Fibroblast of lung (primary cell): ENCODE data around the gene C1GALT1C1. TPM values are rescaled to one million over a fixed set of nuclear protein-coding genes. Genes with fewer than 3 reads are reported as not detected.
A peak's percentile ranks its signal among the peaks of the same experiment; 100 is the strongest.

Experiments
- DNase-seq, 2 donors: peaks; one replicate each; pipeline versions ENCODE4 v3.0.0 to v3.0.0-alpha.2; 2010; ENCODE audit warnings: low read depth in 2 of 2
- H2AFZ ChIP-seq: 2 replicates; pipeline ENCODE4 v1.5.1; 2012; ENCODE audit warnings: low read length, control low read depth, inconsistent platforms
- H3K27ac ChIP-seq: 2 replicates; pipeline ENCODE4 v1.5.1; 2011; ENCODE audit warnings: low read length, control low read depth; ENCODE audit not compliant: insufficient read depth
- H3K27me3 ChIP-seq: 2 replicates; pipeline ENCODE4 v1.5.1; 2011; ENCODE audit warnings: mild to moderate bottlenecking, low read length; ENCODE audit not compliant: control insufficient read depth, insufficient read depth
- H3K36me3 ChIP-seq: 2 replicates; pipeline ENCODE4 v1.5.1; 2011; ENCODE audit warnings: low read length; ENCODE audit not compliant: control insufficient read depth, insufficient read depth
- H3K4me1 ChIP-seq: 2 replicates; pipeline ENCODE4 v1.5.1; 2011; ENCODE audit warnings: low read length; ENCODE audit not compliant: control insufficient read depth, insufficient read depth; ENCODE audit errors: extremely low read depth
- H3K4me2 ChIP-seq: 2 replicates; pipeline ENCODE4 v1.5.1; 2011; ENCODE audit warnings: low read length, control low read depth; ENCODE audit not compliant: insufficient read depth; ENCODE audit errors: extremely low read depth
- H3K4me3 ChIP-seq, 4 experiments: fragments of 200-600 bp in 1 of 4; sonication (generic) in 1 of 4; replicated peaks in 1 of 4; 2 replicates each; pipeline ENCODE4 v1.5.1; 2011 to 2016; ENCODE audit warnings: low read length in 4 of 4, low read depth in 3 of 4, mild to moderate bottlenecking in 3 of 4, control low read depth in 2 of 4, inconsistent platforms in 1 of 4, mixed read lengths in 1 of 4; ENCODE audit not compliant: insufficient read depth in 1 of 4; ENCODE audit errors: control extremely low read depth in 1 of 4
- H3K79me2 ChIP-seq: 2 replicates; pipeline ENCODE4 v1.5.1; 2012; ENCODE audit warnings: mild to moderate bottlenecking, low read length, inconsistent platforms; ENCODE audit not compliant: control insufficient read depth, insufficient read depth
- H3K9ac ChIP-seq: 2 replicates; pipeline ENCODE4 v1.5.1; 2011; ENCODE audit warnings: mild to moderate bottlenecking, low read length, control low read depth; ENCODE audit not compliant: insufficient read depth
- H3K9me3 ChIP-seq: 2 replicates; pipeline ENCODE4 v1.5.1; 2012; ENCODE audit warnings: low read depth, low read length; ENCODE audit not compliant: control insufficient read depth, insufficient read depth
- H4K20me1 ChIP-seq: 2 replicates; pipeline ENCODE4 v1.5.1; 2011; ENCODE audit warnings: low read length; ENCODE audit not compliant: control insufficient read depth, insufficient read depth; ENCODE audit errors: extremely low read depth
- CTCF ChIP-seq, 2 donors: IDR thresholded peaks in 1 of 2; conservative IDR thresholded peaks in 1 of 2; 1 replicate in 1 of 2; 2 replicates in 1 of 2; pipeline ENCODE4 v1.5.1; 2011 to 2012; ENCODE audit warnings: low read length in 2 of 2, control low read depth in 1 of 2, inconsistent platforms in 1 of 2, low read depth in 1 of 2, mild to moderate bottlenecking in 1 of 2
- EZH2 ChIP-seq: IDR thresholded peaks from 2 replicates; pipeline ENCODE4 v1.5.1; 2012; ENCODE audit warnings: low read length, control low read depth, mild to moderate bottlenecking; ENCODE audit errors: missing control alignments
- polyA plus RNA-seq, 2 donors: library from polyadenylated mRNA; depleted of rRNA in 1 of 2; stranded (reverse) in 1 of 2; unstranded in 1 of 2; fragments of >200 nt; gene quantifications; 2 replicates each; pipeline ENCODE4 v1.2.1, GENCODE V29; 2011 to 2012; ENCODE audit warnings: missing spikeins in 1 of 2
- total RNA-seq: library from RNA; depleted of rRNA; stranded (reverse); fragments of >200 nt; gene quantifications from 2 replicates; pipeline ENCODE4 v1.2.1, GENCODE V29; 2014

The C1GALT1C1 gene
- total and polyA plus RNA-seq, 2 donors (not counting 1 experiment from before 2014, with no cell fraction given), result 27.4 to 36.6 TPM

DNA sequence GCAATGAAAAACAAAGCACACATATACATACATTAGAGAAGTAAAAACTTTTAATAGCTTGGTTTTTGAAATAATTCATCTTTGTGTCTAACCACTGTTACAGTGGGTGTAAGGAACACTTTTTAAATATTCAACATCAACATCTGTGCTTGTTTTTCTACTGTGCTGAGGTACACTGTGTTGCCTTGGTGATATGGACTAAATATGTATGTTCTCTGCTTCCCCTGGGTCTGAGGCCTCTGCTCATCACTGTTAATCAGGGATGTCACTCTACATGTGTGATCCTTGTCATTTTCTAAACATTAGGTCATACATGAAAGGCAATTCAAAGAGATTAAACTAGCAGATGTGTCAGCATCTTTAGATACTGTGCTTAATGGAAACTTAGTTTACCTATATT is 15.0 kb downstream of the C1GALT1C1 start:
- Histone ChIP-seq H3K4me3 (no peak overlapping the region), H3K79me2 (no peaks in the 10 kb centered on the region), H3K4me1 (no peaks in the 10 kb centered on the region), H2AFZ (no peak overlapping the region), H3K9me3 (no peaks in the 10 kb centered on the region), H3K27me3 (no peaks in the 10 kb centered on the region), H3K36me3 (no peaks in the 10 kb centered on the region), H3K27ac (no peak overlapping the region), H4K20me1 (no peaks in the 10 kb centered on the region), H3K4me2 (no peak overlapping the region), H3K9ac (no peak overlapping the region)
- no peak for DNase-seq
- TF ChIP-seq EZH2 (no peak), CTCF (conservative IDR thresholded peaks at IDR 0.05 in 1 of 2, IDR thresholded peaks at IDR 0.05 in 1 of 2; ENCODE audit: low read depth in 1 of 2, low read length in 2 of 2) (no peak)

- Histone ChIP-seq H3K79me2 (no peaks in the 10 kb centered on the region), H3K36me3 (no peaks in the 10 kb centered on the region), H3K9ac (no peak overlapping the region), H4K20me1 (no peaks in the 10 kb centered on the region), H3K27me3 (no peaks in the 10 kb centered on the region), H3K27ac (no peak overlapping the region), H2AFZ (no peak overlapping the region), H3K4me2 (no peak overlapping the region), H3K4me1 (no peaks in the 10 kb centered on the region), H3K9me3 (no peaks in the 10 kb centered on the region), H3K4me3 (no peak overlapping the region)
- no peak for DNase-seq
- TF ChIP-seq EZH2, result no peak
Observed at GRCh38 chrX:120612086-120612485, 17.8 kb downstream of the C1GALT1C1 start.

GRCh38 chrX:120604361-120604782 is 25.5 kb downstream of the C1GALT1C1 start:
- Histone ChIP-seq H3K79me2 (peaks cover 15% of the 10 kb centered on the region), H3K4me2 (peak overlapping the region; percentile 34), H3K9me3 (no peaks in the 10 kb centered on the region), H4K20me1 (no peaks in the 10 kb centered on the region), H3K27ac (peak overlapping the region; percentile 91), H3K36me3 (no peaks in the 10 kb centered on the region), H3K9ac (peak overlapping the region; percentile 73), H3K4me3 (peak overlapping the region; percentile 50 to 97 (median 66)), H2AFZ (no peak overlapping the region), H3K4me1 (no peaks in the 10 kb centered on the region), H3K27me3 (no peaks in the 10 kb centered on the region)
- peak; percentile 51 to 56 for DNase-seq
- TF ChIP-seq CTCF (conservative IDR thresholded peaks at IDR 0.05 in 1 of 2, IDR thresholded peaks at IDR 0.05 in 1 of 2; ENCODE audit: low read depth in 1 of 2, low read length in 2 of 2) (no peak), EZH2 (no peak)
